Osteoblast (primary cell): Measurements from ENCODE around the gene RABGAP1L. TPM values are rescaled to one million over a fixed set of nuclear protein-coding genes. Genes with fewer than 3 reads are reported as not detected.
"Not testable (repeated sequence)": the region's sequence is repeated elsewhere in the genome, so short reads cannot be mapped to it uniquely, and the experiment has no call there.

Experiments
- DNase-seq: peaks from one replicate; pipeline ENCODE4 v3.0.0; 2011; ENCODE audit warnings: low spot score, mixed read lengths; ENCODE audit not compliant: insufficient read length; ENCODE audit errors: missing footprints
- H2AFZ ChIP-seq: 2 replicates; pipeline ENCODE4 v1.6.0; 2011; ENCODE audit warnings: mild to moderate bottlenecking, low read length
- H3K27ac ChIP-seq: 2 replicates; pipeline ENCODE4 v1.5.1; 2011; ENCODE audit warnings: mild to moderate bottlenecking, low read depth, low read length, moderate library complexity
- H3K27me3 ChIP-seq: 2 replicates; pipeline ENCODE4 v1.6.0; 2012; ENCODE audit warnings: mild to moderate bottlenecking, control low read depth, inconsistent platforms, low read length, moderate library complexity; ENCODE audit not compliant: insufficient read depth
- H3K36me3 ChIP-seq: 2 replicates; pipeline ENCODE4 v1.5.1; 2011; ENCODE audit warnings: mild to moderate bottlenecking, low read length, control low read depth, moderate library complexity; ENCODE audit not compliant: insufficient read depth
- H3K4me1 ChIP-seq: 2 replicates; pipeline ENCODE4 v1.5.1; 2011; ENCODE audit warnings: mild to moderate bottlenecking, low read length, control low read depth, moderate library complexity; ENCODE audit not compliant: insufficient read depth
- H3K4me2 ChIP-seq: 2 replicates; pipeline ENCODE4 v1.6.0; 2011; ENCODE audit warnings: mild to moderate bottlenecking, low read length; ENCODE audit not compliant: insufficient read depth
- H3K4me3 ChIP-seq: fragments of 200-600 bp; sonication (generic); 3 replicates; pipeline ENCODE4 v1.5.1; 2012; ENCODE audit warnings: mild to moderate bottlenecking, low read length, inconsistent platforms; ENCODE audit not compliant: insufficient read depth
- H3K79me2 ChIP-seq: 2 replicates; pipeline ENCODE4 v1.6.0; 2012; ENCODE audit warnings: mild to moderate bottlenecking, low read length, control low read depth, inconsistent platforms; ENCODE audit not compliant: insufficient read depth
- H3K9me3 ChIP-seq: 2 replicates; pipeline ENCODE4 v1.5.1; 2011; ENCODE audit warnings: low read depth, low read length, control low read depth
- H4K20me1 ChIP-seq: 2 replicates; pipeline ENCODE4 v1.6.0; 2012; ENCODE audit warnings: mild to moderate bottlenecking, low read length, control low read depth; ENCODE audit not compliant: insufficient read depth
- total RNA-seq: library from RNA; depleted of rRNA; stranded (reverse); fragments of >200 nt; gene quantifications from 2 replicates; pipeline ENCODE4 v1.2.3, GENCODE V29; 2012
- TF ChIP-seq, protein P1 (sequence below): IDR thresholded peaks from 2 replicates; pipeline ENCODE4 v1.5.1; 2011; ENCODE audit warnings: mild to moderate bottlenecking, low read depth, low read length, moderate library complexity; ENCODE audit errors: extremely low read depth

Gene RABGAP1L
- total RNA-seq, 1 donor = 30.0 TPM

GRCh38 chr1:174606471-174606870, 447.2 kb downstream of the RABGAP1L start:
- TF ChIP-seq, protein P1, sequence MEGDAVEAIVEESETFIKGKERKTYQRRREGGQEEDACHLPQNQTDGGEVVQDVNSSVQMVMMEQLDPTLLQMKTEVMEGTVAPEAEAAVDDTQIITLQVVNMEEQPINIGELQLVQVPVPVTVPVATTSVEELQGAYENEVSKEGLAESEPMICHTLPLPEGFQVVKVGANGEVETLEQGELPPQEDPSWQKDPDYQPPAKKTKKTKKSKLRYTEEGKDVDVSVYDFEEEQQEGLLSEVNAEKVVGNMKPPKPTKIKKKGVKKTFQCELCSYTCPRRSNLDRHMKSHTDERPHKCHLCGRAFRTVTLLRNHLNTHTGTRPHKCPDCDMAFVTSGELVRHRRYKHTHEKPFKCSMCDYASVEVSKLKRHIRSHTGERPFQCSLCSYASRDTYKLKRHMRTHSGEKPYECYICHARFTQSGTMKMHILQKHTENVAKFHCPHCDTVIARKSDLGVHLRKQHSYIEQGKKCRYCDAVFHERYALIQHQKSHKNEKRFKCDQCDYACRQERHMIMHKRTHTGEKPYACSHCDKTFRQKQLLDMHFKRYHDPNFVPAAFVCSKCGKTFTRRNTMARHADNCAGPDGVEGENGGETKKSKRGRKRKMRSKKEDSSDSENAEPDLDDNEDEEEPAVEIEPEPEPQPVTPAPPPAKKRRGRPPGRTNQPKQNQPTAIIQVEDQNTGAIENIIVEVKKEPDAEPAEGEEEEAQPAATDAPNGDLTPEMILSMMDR = no peak
- H2AFZ ChIP-seq = no peak overlapping the region
- H4K20me1 ChIP-seq = no peaks in the 10 kb centered on the region
- no peak overlapping the region for H3K4me3 ChIP-seq
- H3K79me2 ChIP-seq = no peaks in the 10 kb centered on the region
- no peak overlapping the region for H3K4me2 ChIP-seq
- no peak for DNase-seq
- no peaks in the 10 kb centered on the region for H3K36me3 ChIP-seq
- no peaks in the 10 kb centered on the region for H3K9me3 ChIP-seq
- H3K27ac ChIP-seq = no peak overlapping the region
- no peaks in the 10 kb centered on the region for H3K27me3 ChIP-seq
- no peaks in the 10 kb centered on the region for H3K4me1 ChIP-seq

GRCh38 chr1:174617905-174618304, 458.6 kb downstream of the RABGAP1L start:
- not testable (repeated sequence) for H2AFZ ChIP-seq, H3K4me1 ChIP-seq, H3K27me3 ChIP-seq, H3K9me3 ChIP-seq, H3K27ac ChIP-seq, H3K4me2 ChIP-seq, H3K4me3 ChIP-seq, DNase-seq, H4K20me1 ChIP-seq, H3K79me2 ChIP-seq, H3K36me3 ChIP-seq

GRCh38 chr1:174623324-174624035, 464.2 kb downstream of the RABGAP1L start:
- H4K20me1 ChIP-seq = no peaks in the 10 kb centered on the region
- DNase-seq = no peak

DNA sequence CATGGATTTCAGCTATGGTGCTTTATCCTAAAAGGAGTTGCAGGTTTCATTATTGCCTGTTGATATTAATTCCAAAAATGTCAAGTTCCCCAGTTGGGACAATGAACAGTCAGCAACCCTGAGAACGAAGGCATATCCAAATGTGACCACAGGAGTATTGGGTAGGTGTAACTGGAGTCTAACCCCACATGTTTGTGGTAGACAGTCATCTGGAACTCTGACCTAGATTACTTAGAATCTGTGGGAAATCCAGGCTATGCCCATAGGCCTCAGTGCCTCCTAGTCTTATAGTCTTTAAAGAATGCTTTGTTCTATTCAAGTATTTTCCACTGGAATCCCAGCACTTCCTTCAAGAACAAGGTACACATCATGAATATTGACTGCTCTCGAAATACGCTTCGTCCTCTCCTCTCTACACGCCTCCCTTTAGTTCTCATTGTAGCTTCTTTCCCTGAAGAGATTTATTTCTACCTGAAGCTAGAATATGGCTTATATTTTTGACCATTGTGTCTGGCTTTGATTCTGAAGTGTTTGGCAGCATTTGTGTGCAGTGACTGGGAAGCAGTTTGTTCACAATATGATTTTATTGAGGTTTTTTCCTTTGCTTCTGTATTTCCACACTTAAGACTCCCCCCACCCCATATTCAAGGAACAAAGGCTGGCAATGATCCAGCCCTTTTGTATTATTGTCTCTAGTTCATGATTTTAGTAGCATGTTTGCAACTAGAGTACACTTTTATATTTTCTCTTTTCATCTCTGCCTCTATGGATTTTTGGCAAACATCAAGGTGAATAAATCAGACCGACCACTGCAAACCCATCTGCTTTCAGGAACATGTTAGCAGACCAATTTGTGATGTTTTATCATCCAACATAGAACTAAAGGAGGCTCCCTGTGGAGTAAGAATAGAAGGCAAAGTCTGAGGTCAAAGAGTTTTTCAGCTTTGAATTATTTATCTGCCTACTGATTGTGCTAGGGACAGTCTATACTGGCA, 467.0 kb downstream of the RABGAP1L start:
- Histone ChIP-seq H3K4me1 (no peaks in the 10 kb centered on the region), H3K79me2 (no peaks in the 10 kb centered on the region), H3K4me2 (no peak overlapping the region), H3K36me3 (no peaks in the 10 kb centered on the region), H4K20me1 (no peaks in the 10 kb centered on the region), H3K27ac (no peak overlapping the region), H3K27me3 (no peaks in the 10 kb centered on the region), H2AFZ (no peak overlapping the region), H3K4me3 (no peak overlapping the region), H3K9me3 (no peaks in the 10 kb centered on the region)
- DNase-seq = peak; percentile 10
- TF ChIP-seq, protein P1 = no peak

More at GRCh38 chr1:174623324-174624035, 464.2 kb downstream of the RABGAP1L start:
- no peaks in the 10 kb centered on the region for H3K36me3 ChIP-seq
- H3K4me2 ChIP-seq = no peak overlapping the region
- H2AFZ ChIP-seq = no peak overlapping the region
- H3K4me1 ChIP-seq = no peaks in the 10 kb centered on the region
- no peaks in the 10 kb centered on the region for H3K27me3 ChIP-seq
- TF ChIP-seq, protein P1 = no peak
- H3K79me2 ChIP-seq = no peaks in the 10 kb centered on the region
- H3K4me3 ChIP-seq = no peak overlapping the region
- no peak overlapping the region for H3K27ac ChIP-seq
- no peaks in the 10 kb centered on the region for H3K9me3 ChIP-seq
